Osteocyte (in vitro differentiated cells): ENCODE data around the gene APBB2. TPM values are rescaled to one million over a fixed set of nuclear protein-coding genes. Genes with fewer than 3 reads are reported as not detected.

ENCODE experiments used
- DNase-seq: peaks from one replicate; pipeline ENCODE4 v3.0.0; 2021; ENCODE audit warnings: mixed read lengths; ENCODE audit not compliant: unreplicated experiment; ENCODE audit errors: extremely low spot score
- H3K27ac Mint-ChIP-seq: one replicate; pipeline ENCODE4 v1.8.0; 2021; ENCODE audit warnings: mild to moderate bottlenecking, mixed read lengths; ENCODE audit not compliant: unreplicated experiment
- H3K27me3 Mint-ChIP-seq: one replicate; pipeline ENCODE4 v1.8.0; 2021; ENCODE audit warnings: mixed read lengths; ENCODE audit not compliant: unreplicated experiment
- H3K36me3 Mint-ChIP-seq: one replicate; pipeline ENCODE4 v1.8.0; 2021; ENCODE audit warnings: mixed read lengths; ENCODE audit not compliant: unreplicated experiment
- H3K4me1 Mint-ChIP-seq: one replicate; pipeline ENCODE4 v1.8.0; 2021; ENCODE audit warnings: mixed read lengths; ENCODE audit not compliant: unreplicated experiment
- H3K4me3 Mint-ChIP-seq: one replicate; pipeline ENCODE4 v1.8.0; 2021; ENCODE audit warnings: mild to moderate bottlenecking, moderate library complexity, mixed read lengths; ENCODE audit not compliant: unreplicated experiment
- H3K9me3 Mint-ChIP-seq: one replicate; pipeline ENCODE4 v1.8.0; 2021; ENCODE audit warnings: mixed read lengths; ENCODE audit not compliant: unreplicated experiment
- total RNA-seq: library from RNA; stranded (reverse); gene quantifications from 2 replicates; pipeline ENCODE4 v1.2.1, GENCODE V29; 2021
- TF ChIP-seq, protein P1 (sequence below): fragments of 200-600 bp; sonication (generic); IDR thresholded peaks from 2 replicates; pipeline ENCODE4 v1.5.0; 2021; ENCODE audit warnings: antibody characterized with exemption, mild to moderate bottlenecking, moderate library complexity

APBB2 gene
- total RNA-seq, 1 donor from 2014 or later, result 56.2 TPM

DNA sequence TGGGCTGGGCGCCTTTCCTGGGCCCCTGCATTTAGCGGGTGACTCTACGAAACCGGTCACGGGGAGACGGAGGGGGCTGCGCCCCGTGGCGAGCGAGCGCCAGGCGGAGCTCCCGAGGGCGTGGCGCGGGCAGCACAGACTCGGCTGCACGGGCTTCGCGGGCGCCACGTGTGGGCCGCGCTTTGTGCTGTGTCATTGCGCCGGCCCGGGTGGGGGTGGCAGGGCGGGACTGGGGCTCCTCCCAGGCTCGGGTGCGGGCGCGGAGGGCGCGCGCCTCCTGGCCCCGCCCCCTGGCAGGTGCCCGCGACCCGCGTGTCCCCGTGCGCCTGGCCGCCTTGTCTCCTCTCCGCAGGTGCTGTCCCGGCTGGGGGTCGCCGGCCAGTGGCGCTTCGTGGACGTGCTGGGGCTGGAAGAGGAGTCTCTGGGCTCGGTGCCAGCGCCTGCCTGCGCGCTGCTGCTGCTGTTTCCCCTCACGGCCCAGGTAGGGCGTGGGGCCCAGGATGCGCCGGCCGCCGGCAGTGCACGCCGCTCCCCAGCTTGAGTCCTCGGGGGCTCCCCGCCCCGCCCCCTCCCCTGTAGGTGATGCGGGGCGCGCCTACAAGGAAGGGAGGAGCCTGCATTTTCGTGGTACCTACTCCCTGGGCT is 43.0 kb upstream of the APBB2 start:
- TF ChIP-seq, protein P1, sequence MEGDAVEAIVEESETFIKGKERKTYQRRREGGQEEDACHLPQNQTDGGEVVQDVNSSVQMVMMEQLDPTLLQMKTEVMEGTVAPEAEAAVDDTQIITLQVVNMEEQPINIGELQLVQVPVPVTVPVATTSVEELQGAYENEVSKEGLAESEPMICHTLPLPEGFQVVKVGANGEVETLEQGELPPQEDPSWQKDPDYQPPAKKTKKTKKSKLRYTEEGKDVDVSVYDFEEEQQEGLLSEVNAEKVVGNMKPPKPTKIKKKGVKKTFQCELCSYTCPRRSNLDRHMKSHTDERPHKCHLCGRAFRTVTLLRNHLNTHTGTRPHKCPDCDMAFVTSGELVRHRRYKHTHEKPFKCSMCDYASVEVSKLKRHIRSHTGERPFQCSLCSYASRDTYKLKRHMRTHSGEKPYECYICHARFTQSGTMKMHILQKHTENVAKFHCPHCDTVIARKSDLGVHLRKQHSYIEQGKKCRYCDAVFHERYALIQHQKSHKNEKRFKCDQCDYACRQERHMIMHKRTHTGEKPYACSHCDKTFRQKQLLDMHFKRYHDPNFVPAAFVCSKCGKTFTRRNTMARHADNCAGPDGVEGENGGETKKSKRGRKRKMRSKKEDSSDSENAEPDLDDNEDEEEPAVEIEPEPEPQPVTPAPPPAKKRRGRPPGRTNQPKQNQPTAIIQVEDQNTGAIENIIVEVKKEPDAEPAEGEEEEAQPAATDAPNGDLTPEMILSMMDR, result no peak
- Mint-ChIP-seq H3K4me3 (peak overlapping the region; percentile 80), H3K36me3 (peaks cover 13% of the 10 kb centered on the region), H3K27me3 (peaks cover 24% of the 10 kb centered on the region), H3K27ac (peak overlapping the region; percentile 65), H3K9me3 (no peaks in the 10 kb centered on the region), H3K4me1 (peaks cover 24% of the 10 kb centered on the region)
- DNase-seq, result peak; percentile 86

DNA sequence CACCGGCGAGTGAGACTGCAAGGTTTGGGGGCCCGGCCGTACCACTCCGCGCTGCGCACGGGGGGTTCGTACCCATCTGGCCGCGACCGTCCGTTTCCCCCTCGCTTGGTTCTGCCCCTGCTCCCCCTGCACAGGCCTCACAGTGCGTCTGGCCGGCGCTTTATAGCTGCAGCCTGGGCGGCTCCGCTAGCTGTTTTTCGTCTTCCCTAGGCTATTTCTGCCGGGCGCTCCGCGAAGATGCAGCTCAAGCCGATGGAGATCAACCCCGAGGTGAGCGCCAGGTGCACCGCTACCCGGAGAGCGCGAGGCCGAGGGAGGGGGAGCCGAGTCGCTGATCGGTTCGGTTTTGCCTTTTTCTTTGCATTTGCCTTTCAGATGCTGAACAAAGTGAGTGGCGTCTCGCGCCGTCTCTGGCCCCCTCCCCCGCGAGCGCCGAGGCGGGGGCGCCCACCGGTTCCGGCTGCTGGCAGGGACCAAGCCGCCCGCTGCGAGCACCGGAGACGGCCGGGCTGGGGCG is 42.5 kb upstream of the APBB2 start, which contains the start of gene UCHL1:
Gene UCHL1, plus strand, starts transcription at position 189 of the 517 bp plus-strand sequence. Its CDS starts 49 bp downstream, at position 238.
- H3K4me1 Mint-ChIP-seq, result peaks cover 24% of the 10 kb centered on the region
- H3K9me3 Mint-ChIP-seq, result no peaks in the 10 kb centered on the region
- peaks cover 12% of the 10 kb centered on the region for H3K36me3 Mint-ChIP-seq
- peak within 1 kb of the TSS; percentile 65 for H3K27ac Mint-ChIP-seq
- peak; percentile 93 for DNase-seq
- peaks cover 28% of the 10 kb centered on the region for H3K27me3 Mint-ChIP-seq
- peak within 1 kb of the TSS; percentile 80 for H3K4me3 Mint-ChIP-seq
- TF ChIP-seq, protein P1, result no peak

DNA sequence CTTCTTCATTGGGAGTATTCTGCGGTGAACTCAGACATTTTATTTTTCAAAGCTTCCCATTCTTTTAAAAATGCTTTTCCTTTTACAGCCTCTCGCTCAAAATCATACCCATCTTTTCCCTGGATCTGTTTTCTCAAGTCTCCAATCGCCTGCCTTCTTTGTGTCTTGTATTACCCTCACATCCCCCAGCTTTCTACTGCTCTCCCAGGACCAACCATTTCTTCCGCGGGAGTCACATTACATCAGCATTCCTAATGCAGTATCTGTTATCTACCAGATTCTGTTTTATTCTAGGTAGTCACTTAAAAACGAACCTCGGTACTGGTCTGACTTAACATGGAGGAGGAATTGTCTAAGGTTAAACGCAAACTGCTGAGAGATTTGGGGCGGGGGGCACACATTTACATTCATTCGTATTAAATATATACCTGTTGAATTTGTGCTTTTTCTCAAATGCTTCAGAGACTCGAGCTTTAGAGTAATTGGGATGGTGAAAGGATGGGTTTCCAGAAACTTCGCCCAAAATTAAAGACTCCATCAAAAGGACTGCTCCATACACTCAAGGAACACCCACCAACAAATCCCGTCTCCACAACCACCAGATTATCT is 41.9 kb upstream of the APBB2 start:
- TF ChIP-seq, protein P1, result no peak
- Mint-ChIP-seq H3K4me1 (peaks cover 24% of the 10 kb centered on the region), H3K9me3 (no peaks in the 10 kb centered on the region), H3K27me3 (peaks cover 28% of the 10 kb centered on the region), H3K36me3 (peaks cover 7% of the 10 kb centered on the region), H3K27ac (peak overlapping the region; percentile 24), H3K4me3 (peak overlapping the region; percentile 79)
- DNase-seq, result no peak

DNA sequence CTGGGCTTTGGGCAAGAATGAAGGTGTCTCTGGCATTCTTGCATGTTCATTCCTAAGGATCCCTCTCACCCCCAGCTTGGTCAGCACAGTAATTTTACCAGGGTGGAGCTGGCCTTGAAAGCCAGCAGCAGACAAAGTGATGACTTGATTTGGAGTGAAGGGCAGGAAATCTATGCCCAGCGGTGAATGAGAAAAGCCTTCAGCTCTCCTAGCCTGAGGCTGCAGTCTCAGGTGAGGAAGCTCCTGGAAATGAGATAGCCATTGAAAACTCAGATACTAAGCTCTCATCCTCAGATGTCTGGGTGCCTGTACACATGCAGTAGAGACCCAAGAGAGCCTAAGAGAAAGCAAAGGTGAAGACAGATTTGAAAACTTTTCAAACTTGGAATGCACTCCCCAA is 31.6 kb upstream of the APBB2 start:
- no peak overlapping the region for H3K4me3 Mint-ChIP-seq
- no peaks in the 10 kb centered on the region for H3K4me1 Mint-ChIP-seq
- DNase-seq, result no peak
- H3K36me3 Mint-ChIP-seq, result no peaks in the 10 kb centered on the region
- no peak overlapping the region for H3K27ac Mint-ChIP-seq
- H3K9me3 Mint-ChIP-seq, result no peaks in the 10 kb centered on the region
- TF ChIP-seq, protein P1, result no peak
- H3K27me3 Mint-ChIP-seq, result peaks cover 53% of the 10 kb centered on the region

DNA sequence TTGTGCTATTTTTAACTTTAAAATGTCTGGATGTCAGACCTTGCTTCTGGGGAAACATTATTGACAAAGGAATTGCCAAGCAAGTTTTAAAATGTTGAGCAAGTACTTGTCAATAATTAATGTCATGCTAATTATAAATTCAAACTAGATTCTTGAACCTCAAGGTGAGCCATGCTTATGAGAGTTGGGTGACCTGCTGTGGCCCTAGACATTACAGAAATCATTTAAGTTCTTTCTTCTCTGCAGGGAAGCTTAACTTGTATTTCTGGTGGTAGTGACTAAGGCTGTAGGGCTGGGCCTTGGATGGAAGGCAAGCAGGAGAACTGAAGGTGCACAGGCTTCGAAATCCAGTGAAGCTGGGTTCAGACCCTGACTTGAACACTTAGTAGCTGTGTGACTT is 27.6 kb upstream of the APBB2 start:
- no peaks in the 10 kb centered on the region for H3K36me3 Mint-ChIP-seq
- H3K4me3 Mint-ChIP-seq, result no peak overlapping the region
- peaks cover 27% of the 10 kb centered on the region for H3K27me3 Mint-ChIP-seq
- no peak overlapping the region for H3K27ac Mint-ChIP-seq
- H3K4me1 Mint-ChIP-seq, result no peaks in the 10 kb centered on the region
- H3K9me3 Mint-ChIP-seq, result no peaks in the 10 kb centered on the region
- no peak for DNase-seq
- TF ChIP-seq, protein P1, result no peak
